ENCODE data around the gene EXOC2.

DNA sequence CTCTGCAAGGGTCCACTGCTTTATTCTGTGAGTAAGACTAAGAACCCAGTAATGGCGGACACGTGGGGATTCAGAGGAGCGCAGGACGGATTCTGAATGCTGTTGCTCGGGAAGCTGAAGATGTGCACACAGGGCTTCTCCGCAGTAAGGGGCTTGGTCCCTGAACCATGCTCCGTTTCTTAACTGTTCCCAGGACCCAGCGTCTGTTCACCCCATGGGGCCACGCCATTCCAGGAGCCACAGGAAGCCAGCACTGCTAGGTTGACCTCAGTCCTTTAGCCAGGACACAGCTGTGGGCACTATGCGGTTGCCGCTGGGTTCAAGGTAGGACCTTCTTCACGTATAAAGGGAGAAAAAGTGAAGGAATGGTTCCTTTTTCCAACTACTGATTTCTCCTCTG is 241.6 kb downstream of the EXOC2 start:
- no peak for TF ChIP-seq POLR2A (IDR thresholded peaks at IDR 0.05)
- TF ChIP-seq, protein P1, sequence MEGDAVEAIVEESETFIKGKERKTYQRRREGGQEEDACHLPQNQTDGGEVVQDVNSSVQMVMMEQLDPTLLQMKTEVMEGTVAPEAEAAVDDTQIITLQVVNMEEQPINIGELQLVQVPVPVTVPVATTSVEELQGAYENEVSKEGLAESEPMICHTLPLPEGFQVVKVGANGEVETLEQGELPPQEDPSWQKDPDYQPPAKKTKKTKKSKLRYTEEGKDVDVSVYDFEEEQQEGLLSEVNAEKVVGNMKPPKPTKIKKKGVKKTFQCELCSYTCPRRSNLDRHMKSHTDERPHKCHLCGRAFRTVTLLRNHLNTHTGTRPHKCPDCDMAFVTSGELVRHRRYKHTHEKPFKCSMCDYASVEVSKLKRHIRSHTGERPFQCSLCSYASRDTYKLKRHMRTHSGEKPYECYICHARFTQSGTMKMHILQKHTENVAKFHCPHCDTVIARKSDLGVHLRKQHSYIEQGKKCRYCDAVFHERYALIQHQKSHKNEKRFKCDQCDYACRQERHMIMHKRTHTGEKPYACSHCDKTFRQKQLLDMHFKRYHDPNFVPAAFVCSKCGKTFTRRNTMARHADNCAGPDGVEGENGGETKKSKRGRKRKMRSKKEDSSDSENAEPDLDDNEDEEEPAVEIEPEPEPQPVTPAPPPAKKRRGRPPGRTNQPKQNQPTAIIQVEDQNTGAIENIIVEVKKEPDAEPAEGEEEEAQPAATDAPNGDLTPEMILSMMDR (IDR thresholded peaks at IDR 0.05), result no peak

Measured in Peyer's patch (tissue), 4 donors.